Esophagus muscularis mucosa (tissue), 4 donors: Measurements from ENCODE around the gene MMP24. TPM values are rescaled to one million over a fixed set of nuclear protein-coding genes. Genes with fewer than 3 reads are reported as not detected.
"Not testable (repeated sequence)": the region's sequence is repeated elsewhere in the genome, so short reads cannot be mapped to it uniquely, and the experiment has no call there.

Experiments
- DNase-seq: peaks from one replicate; pipeline ENCODE4 v3.0.0-alpha.2; 2017; ENCODE audit errors: extremely low spot score
- H3K27ac ChIP-seq, 4 donors: fragments of 200-600 bp; sonication (generic); replicated peaks in 1 of 4; 1 replicate in 3 of 4; 2 replicates in 1 of 4; pipeline ENCODE4 v1.5.1; 2016 to 2019; ENCODE audit warnings: mild to moderate bottlenecking in 1 of 4
- H3K27me3 ChIP-seq, 4 donors: fragments of 200-600 bp; sonication (generic); one replicate each; pipeline versions ENCODE4 v1.5.1 to v1.6.0; 2016 to 2019
- H3K36me3 ChIP-seq, 4 donors: fragments of 200-600 bp; sonication (generic); one replicate each; pipeline ENCODE4 v1.5.1; 2016 to 2019
- H3K4me1 ChIP-seq, 4 donors: fragments of 200-600 bp; sonication (generic); one replicate each; pipeline ENCODE4 v1.5.1; 2016 to 2019
- H3K4me3 ChIP-seq, 4 donors: fragments of 200-600 bp; sonication (generic); 1 replicate in 2 of 4; 2 replicates in 2 of 4; pipeline ENCODE4 v1.5.1; 2016 to 2019; ENCODE audit warnings: mild to moderate bottlenecking in 4 of 4, moderate library complexity in 1 of 4
- H3K9me3 ChIP-seq, 4 donors: fragments of 200-600 bp; sonication (generic); 1 replicate in 3 of 4; 2 replicates in 1 of 4; pipeline ENCODE4 v1.5.1; 2016 to 2019
- CTCF ChIP-seq, 3 experiments: fragments of 200-600 bp in 2 of 3; fragments of 450-650 bp in 1 of 3; sonication (generic) in 2 of 3; IDR thresholded peaks; one replicate each; pipeline ENCODE4 v1.5.1; 2017 to 2019; ENCODE audit warnings: antibody characterized with exemption in 3 of 3, mild to moderate bottlenecking in 2 of 3, moderate library complexity in 1 of 3
- EP300 ChIP-seq: sonication (generic); formaldehyde crosslinking; IDR thresholded peaks from one replicate; pipeline ENCODE4 v1.6.1; 2017; ENCODE audit warnings: antibody characterized with exemption
- POLR2A ChIP-seq: fragments of 450-650 bp; IDR thresholded peaks from one replicate; pipeline ENCODE4 v1.6.1; 2017; ENCODE audit warnings: antibody characterized with exemption, moderate library complexity, mild to moderate bottlenecking, low read depth
- POLR2AphosphoS5 ChIP-seq, 2 donors: sonication (generic); formaldehyde crosslinking; IDR thresholded peaks; one replicate each; pipeline ENCODE4 v1.6.1; 2017; ENCODE audit warnings: antibody characterized with exemption in 2 of 2
- WGBS: methylation state at CpG from one replicate; pipeline ENCODE4 v1.1.5; 2018; 5-methylcytosine and 5-hydroxymethylcytosine counted together
- intact Hi-C: fragments of 100-400 bp; cut with DNase I; formaldehyde crosslinking; loops from one replicate; pipeline ENCODE4 v1.15.1; 2023
- total RNA-seq, 4 donors: library from RNA; depleted of rRNA; stranded (reverse); fragments of >200 nt; gene quantifications; one replicate each; pipeline versions ENCODE4 v1.1.0 to v1.2.1, GENCODE V29; 2016

MMP24 gene
- total RNA-seq, 4 donors from 2014 or later = 0.83 to 4.0 (median 2.0) TPM

- peaks cover 7 to 16% (median 9%) of the 10 kb centered on the region in 4 donors for H3K4me1 ChIP-seq
- intact Hi-C loops = no loop called here
- WGBS = 95% methylated on average over 12 of the region's 12 CpGs
- peaks cover 3 to 24% (median 9%) of the 10 kb centered on the region in 4 donors for H3K36me3 ChIP-seq
- TF ChIP-seq EP300 (no peak), CTCF (IDR thresholded peaks at IDR 0.05) (no peak), POLR2A (no peak), POLR2AphosphoS5 (IDR thresholded peaks at IDR 0.05) (no peak)
- no peak overlapping the region for H3K4me3 ChIP-seq
- no peak for DNase-seq
- H3K27ac ChIP-seq = no peak overlapping the region
- H3K27me3 ChIP-seq = no peaks in the 10 kb centered on the region
- H3K9me3 ChIP-seq = no peaks in the 10 kb centered on the region
These were observed 28.0 kb downstream of the MMP24 start for GRCh38 chr20:35254448-35254999.

GRCh38 chr20:35257175-35257909 lies 30.9 kb downstream of the MMP24 start:
- WGBS = 58% methylated on average over 8 of the region's 8 CpGs
- Histone ChIP-seq H3K4me3 (no peak overlapping the region), H3K27ac (no peak overlapping the region), H3K27me3 (no peaks in the 10 kb centered on the region), H3K4me1 (peaks cover 7 to 34% (median 9%) of the 10 kb centered on the region in 4 donors), H3K36me3 (peaks cover 3 to 33% (median 11%) of the 10 kb centered on the region in 4 donors), H3K9me3 (no peaks in the 10 kb centered on the region)
- no peak for DNase-seq
- intact Hi-C loops = no loop called here
- TF ChIP-seq POLR2AphosphoS5 (IDR thresholded peaks at IDR 0.05) = no peak
- TF ChIP-seq EP300 = no peak
- TF ChIP-seq POLR2A = no peak
- no peak for TF ChIP-seq CTCF (IDR thresholded peaks at IDR 0.05)

GRCh38 chr20:35260426-35260825 lies 33.9 kb downstream of the MMP24 start:
- 100% methylated on average over 1 of the region's 6 CpGs for WGBS
- intact Hi-C loops = no loop called here
- no peak overlapping the region for H3K27ac ChIP-seq
- no peaks in the 10 kb centered on the region for H3K27me3 ChIP-seq
- no peak for TF ChIP-seq CTCF (IDR thresholded peaks at IDR 0.05)
- no peak for TF ChIP-seq EP300
- TF ChIP-seq POLR2AphosphoS5 (IDR thresholded peaks at IDR 0.05) = no peak
- TF ChIP-seq POLR2A = no peak
- H3K9me3 ChIP-seq = no peaks in the 10 kb centered on the region
- peaks cover 21 to 55% (median 30%) of the 10 kb centered on the region in 4 donors for H3K4me1 ChIP-seq
- H3K36me3 ChIP-seq = peaks cover 0 to 34% (median 8%) of the 10 kb centered on the region in 4 donors
- no peak for DNase-seq
- H3K4me3 ChIP-seq = no peak overlapping the region

GRCh38 chr20:35262321-35262720 lies 35.8 kb downstream of the MMP24 start:
- H3K36me3 ChIP-seq = peaks cover 0 to 40% (median 18%) of the 10 kb centered on the region in 4 donors
- DNase-seq, H3K27me3 ChIP-seq, H3K9me3 ChIP-seq, H3K4me3 ChIP-seq, intact Hi-C loops: not testable (repeated sequence)
- 70% methylated on average over 6 of the region's 10 CpGs for WGBS
- H3K27ac ChIP-seq = peak overlapping the region in 1 of 4 donors; percentile 23
- H3K4me1 ChIP-seq = peaks cover 15 to 52% (median 29%) of the 10 kb centered on the region in 4 donors

- Histone ChIP-seq H3K27ac (peak overlapping the region; percentile 77 to 85 (median 82)), H3K4me3 (peak overlapping the region in 2 of 4 donors; percentile 4 to 7), H3K36me3 (peaks cover 0 to 46% (median 23%) of the 10 kb centered on the region in 4 donors), H3K4me1 (peaks cover 11 to 46% (median 23%) of the 10 kb centered on the region in 4 donors)
- DNase-seq, H3K27me3 ChIP-seq, H3K9me3 ChIP-seq, intact Hi-C loops: not testable (repeated sequence)
- 35% methylated on average over 5 of the region's 8 CpGs for WGBS
- TF ChIP-seq POLR2AphosphoS5 (IDR thresholded peaks at IDR 0.05) (peak; percentile 31 to 70), CTCF (IDR thresholded peaks at IDR 0.05) (peak in 1 of 3 experiments; percentile 13)
These were observed 36.4 kb downstream of the MMP24 start for GRCh38 chr20:35262731-35263531.
